ENCODE measurements around the gene CHCHD3. TPM values are rescaled to one million over a fixed set of nuclear protein-coding genes. Genes with fewer than 3 reads are reported as not detected.

Gene CHCHD3
- total RNA-seq, 5 donors from 2014 or later (not counting 1 experiment from before 2014, with no cell fraction given) = 25.6 to 33.7 (median 30.3) TPM

DNA sequence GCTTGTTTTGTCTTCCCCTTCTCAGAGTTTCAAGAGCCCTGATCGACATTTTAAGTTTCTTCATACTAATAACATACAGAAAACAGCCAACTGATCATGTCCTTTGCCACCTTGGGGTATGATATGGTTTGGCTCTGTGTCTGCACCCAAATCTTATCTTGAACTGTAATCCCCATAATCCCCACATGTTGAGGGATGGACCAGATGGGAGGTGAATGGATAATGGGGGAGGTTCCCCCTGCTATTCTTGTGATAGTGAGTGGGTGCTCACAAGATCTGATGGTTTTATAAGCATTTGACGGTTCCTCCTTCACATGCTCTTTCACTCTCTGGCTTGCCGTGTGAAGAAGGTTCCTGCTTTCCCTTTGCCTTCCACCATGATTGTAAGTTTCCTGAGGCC, 190.3 kb downstream of the CHCHD3 start:
- Histone ChIP-seq H3K27ac (ENCODE audit: low read length) (no peak overlapping the region), H3K9me3 (no peaks in the 10 kb centered on the region), H3K4me3 (ENCODE audit: control insufficient read depth in 1 of 2, extremely low read depth in 1 of 2, low read length in 1 of 2) (no peak overlapping the region), H3K36me3 (ENCODE audit: control insufficient read depth in 2 of 2, extremely low read depth in 1 of 2, insufficient read depth in 1 of 2, low read length in 1 of 2) (no peaks in the 10 kb centered on the region), H3K27me3 (replicated peaks in 1 of 2; ENCODE audit: control insufficient read depth in 2 of 2, extremely low read depth in 1 of 2, insufficient read depth in 2 of 2, low read length in 1 of 2) (no peaks in the 10 kb centered on the region), H3K4me1 (ENCODE audit: control insufficient read depth in 1 of 2, extremely low read depth in 1 of 2, insufficient read depth in 2 of 2, low read length in 2 of 2) (no peaks in the 10 kb centered on the region)
- Mint-ChIP-seq H3K4me3 (no peak overlapping the region), H3K9me3 (no peaks in the 10 kb centered on the region), H3K27me3 (no peaks in the 10 kb centered on the region), H3K27ac (no peak overlapping the region), H3K4me1 (peaks cover 0 to 17% (median 0%) of the 10 kb centered on the region in 3 donors), H3K36me3 (peaks cover 41% of the 10 kb centered on the region)
- no peak for DNase-seq
- ChIA-PET POLR2A (no interaction called here), CTCF (no interaction called here)
- no peak for ATAC-seq (replicated peaks in 1 of 4)
- no CpG with 5 or more reads among the region's 3 CpGs for WGBS (ENCODE audit: insufficient coverage)

- Histone ChIP-seq H3K27ac (ENCODE audit: low read length) (no peak overlapping the region), H3K9me3 (no peaks in the 10 kb centered on the region), H3K27me3 (replicated peaks in 1 of 2; ENCODE audit: control insufficient read depth in 2 of 2, extremely low read depth in 1 of 2, insufficient read depth in 2 of 2, low read length in 1 of 2) (no peaks in the 10 kb centered on the region), H3K36me3 (ENCODE audit: control insufficient read depth in 2 of 2, extremely low read depth in 1 of 2, insufficient read depth in 1 of 2, low read length in 1 of 2) (peaks cover 0 to 5% of the 10 kb centered on the region in 2 donors), H3K4me3 (ENCODE audit: control insufficient read depth in 1 of 2, extremely low read depth in 1 of 2, low read length in 1 of 2) (no peak overlapping the region), H3K4me1 (ENCODE audit: control insufficient read depth in 1 of 2, extremely low read depth in 1 of 2, insufficient read depth in 2 of 2, low read length in 2 of 2) (peaks cover 2% of the 10 kb centered on the region in 2 experiments)
- no peaks in the 10 kb centered on the region for H3K9me3 Mint-ChIP-seq
- DNase-seq = peak in 24 of 35 experiments; percentile 1 to 31 (median 11)
- ChIA-PET CTCF (no interaction called here), POLR2A (interaction anchor here in 1 of 2 donors (0.6 kb wide), 1 partner anchor 140 kb away, joined by 4 read pairs; no protein-coding TSS in a partner anchor)
- ATAC-seq (replicated peaks in 1 of 4) = peak; percentile 33 to 81 (median 44)
- peaks cover 26 to 33% (median 30%) of the 10 kb centered on the region in 3 donors for H3K4me1 Mint-ChIP-seq
- no peaks in the 10 kb centered on the region for H3K27me3 Mint-ChIP-seq
- peak overlapping the region; percentile 13 to 57 (median 22) for H3K4me3 Mint-ChIP-seq
- H3K27ac Mint-ChIP-seq = peak overlapping the region; percentile 65 to 81
- WGBS (ENCODE audit: insufficient coverage) = 20% methylated on average over 1 of the region's 2 CpGs
- H3K36me3 Mint-ChIP-seq = peaks cover 35% of the 10 kb centered on the region
Observed at GRCh38 chr7:132882714-132883428, 199.0 kb downstream of the CHCHD3 start.

DNA sequence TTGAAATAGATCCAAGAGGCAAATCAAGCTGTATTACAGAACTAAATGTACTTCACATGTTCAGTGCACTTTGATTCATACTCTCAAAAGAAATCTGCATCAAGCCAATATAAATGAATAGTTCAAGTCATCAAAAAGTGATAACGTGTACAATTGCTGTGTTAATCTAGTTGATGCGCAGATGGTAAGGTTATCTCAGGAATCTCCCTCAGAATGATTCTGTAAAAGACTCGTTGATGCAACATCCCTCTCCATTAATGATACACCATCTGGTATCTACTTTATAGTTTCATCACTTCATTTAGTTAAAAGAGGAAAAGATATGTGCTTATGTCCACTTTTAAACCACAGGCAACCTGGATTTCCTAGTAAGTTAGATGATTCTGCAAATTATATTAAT, 200.6 kb downstream of the CHCHD3 start:
- Mint-ChIP-seq H3K9me3 (no peaks in the 10 kb centered on the region), H3K36me3 (peaks cover 30% of the 10 kb centered on the region), H3K4me1 (peaks cover 25 to 30% (median 26%) of the 10 kb centered on the region in 3 donors), H3K27ac (no peak overlapping the region), H3K27me3 (no peaks in the 10 kb centered on the region), H3K4me3 (no peak overlapping the region)
- Histone ChIP-seq H3K4me3 (ENCODE audit: control insufficient read depth in 1 of 2, extremely low read depth in 1 of 2, low read length in 1 of 2) (no peak overlapping the region), H3K27ac (ENCODE audit: low read length) (no peak overlapping the region), H3K36me3 (ENCODE audit: control insufficient read depth in 2 of 2, extremely low read depth in 1 of 2, insufficient read depth in 1 of 2, low read length in 1 of 2) (peaks cover 0 to 5% of the 10 kb centered on the region in 2 donors), H3K4me1 (ENCODE audit: control insufficient read depth in 1 of 2, extremely low read depth in 1 of 2, insufficient read depth in 2 of 2, low read length in 2 of 2) (peaks cover 2% of the 10 kb centered on the region in 2 experiments), H3K9me3 (no peaks in the 10 kb centered on the region), H3K27me3 (replicated peaks in 1 of 2; ENCODE audit: control insufficient read depth in 2 of 2, extremely low read depth in 1 of 2, insufficient read depth in 2 of 2, low read length in 1 of 2) (no peaks in the 10 kb centered on the region)
- WGBS (ENCODE audit: insufficient coverage) = no CpG with 5 or more reads among the region's 3 CpGs
- ATAC-seq (replicated peaks in 1 of 4) (no peak), DNase-seq (no peak)
- ChIA-PET CTCF (no interaction called here), POLR2A (no interaction called here)

- WGBS (ENCODE audit: insufficient coverage) = 100% methylated on average over 1 of the region's 7 CpGs
- Mint-ChIP-seq H3K27ac (no peak overlapping the region), H3K36me3 (peaks cover 28% of the 10 kb centered on the region), H3K9me3 (no peaks in the 10 kb centered on the region), H3K4me1 (peaks cover 24 to 28% (median 25%) of the 10 kb centered on the region in 3 donors), H3K27me3 (no peaks in the 10 kb centered on the region), H3K4me3 (no peak overlapping the region)
- no peak for DNase-seq
- no peaks in the 10 kb centered on the region for H3K36me3 ChIP-seq (ENCODE audit: control insufficient read depth in 2 of 2, extremely low read depth in 1 of 2, insufficient read depth in 1 of 2, low read length in 1 of 2)
- ChIA-PET POLR2A (no interaction called here), CTCF (no interaction called here)
- no peak overlapping the region for H3K4me3 ChIP-seq (ENCODE audit: control insufficient read depth in 1 of 2, extremely low read depth in 1 of 2, low read length in 1 of 2)
- no peaks in the 10 kb centered on the region for H3K27me3 ChIP-seq (replicated peaks in 1 of 2; ENCODE audit: control insufficient read depth in 2 of 2, extremely low read depth in 1 of 2, insufficient read depth in 2 of 2, low read length in 1 of 2)
- ATAC-seq (replicated peaks in 1 of 4) = no peak
- H3K4me1 ChIP-seq (ENCODE audit: control insufficient read depth in 1 of 2, extremely low read depth in 1 of 2, insufficient read depth in 2 of 2, low read length in 2 of 2) = peaks cover 2% of the 10 kb centered on the region in 2 experiments
- H3K9me3 ChIP-seq = no peaks in the 10 kb centered on the region
- no peak overlapping the region for H3K27ac ChIP-seq (ENCODE audit: low read length)
Observed at GRCh38 chr7:132879579-132879978, 202.3 kb downstream of the CHCHD3 start.

- Mint-ChIP-seq H3K36me3 (peaks cover 30% of the 10 kb centered on the region), H3K27ac (no peak overlapping the region), H3K4me1 (peaks cover 15 to 18% (median 15%) of the 10 kb centered on the region in 3 donors), H3K4me3 (no peak overlapping the region), H3K9me3 (no peaks in the 10 kb centered on the region), H3K27me3 (no peaks in the 10 kb centered on the region)
- Histone ChIP-seq H3K4me3 (ENCODE audit: control insufficient read depth in 1 of 2, extremely low read depth in 1 of 2, low read length in 1 of 2) (no peak overlapping the region), H3K36me3 (ENCODE audit: control insufficient read depth in 2 of 2, extremely low read depth in 1 of 2, insufficient read depth in 1 of 2, low read length in 1 of 2) (no peaks in the 10 kb centered on the region), H3K27ac (ENCODE audit: low read length) (no peak overlapping the region), H3K4me1 (ENCODE audit: control insufficient read depth in 1 of 2, extremely low read depth in 1 of 2, insufficient read depth in 2 of 2, low read length in 2 of 2) (peaks cover 2% of the 10 kb centered on the region in 2 experiments), H3K9me3 (no peaks in the 10 kb centered on the region), H3K27me3 (replicated peaks in 1 of 2; ENCODE audit: control insufficient read depth in 2 of 2, extremely low read depth in 1 of 2, insufficient read depth in 2 of 2, low read length in 1 of 2) (no peaks in the 10 kb centered on the region)
- POLR2A ChIA-PET = no interaction called here
- no peak for ATAC-seq (replicated peaks in 1 of 4)
- DNase-seq = no peak
- CTCF ChIA-PET = no interaction called here
- WGBS (ENCODE audit: insufficient coverage) = no CpG with 5 or more reads among the region's 1 CpG
Observed at GRCh38 chr7:132878204-132878919, 203.5 kb downstream of the CHCHD3 start.

- H3K27ac Mint-ChIP-seq = no peak overlapping the region
- DNase-seq (no peak), ATAC-seq (replicated peaks in 1 of 4) (no peak)
- H3K27me3 ChIP-seq (replicated peaks in 1 of 2; ENCODE audit: control insufficient read depth in 2 of 2, extremely low read depth in 1 of 2, insufficient read depth in 2 of 2, low read length in 1 of 2) = no peaks in the 10 kb centered on the region
- H3K4me1 Mint-ChIP-seq = peaks cover 7 to 10% (median 7%) of the 10 kb centered on the region in 3 donors
- no peak overlapping the region for H3K4me3 ChIP-seq (ENCODE audit: control insufficient read depth in 1 of 2, extremely low read depth in 1 of 2, low read length in 1 of 2)
- ChIA-PET POLR2A (no interaction called here), CTCF (no interaction called here)
- H3K27ac ChIP-seq (ENCODE audit: low read length) = no peak overlapping the region
- H3K27me3 Mint-ChIP-seq = no peaks in the 10 kb centered on the region
- no peaks in the 10 kb centered on the region for H3K9me3 Mint-ChIP-seq
- peaks cover 25% of the 10 kb centered on the region for H3K36me3 Mint-ChIP-seq
- no peaks in the 10 kb centered on the region for H3K9me3 ChIP-seq
- peaks cover 0 to 2% of the 10 kb centered on the region in 2 experiments for H3K4me1 ChIP-seq (ENCODE audit: control insufficient read depth in 1 of 2, extremely low read depth in 1 of 2, insufficient read depth in 2 of 2, low read length in 2 of 2)
- no peaks in the 10 kb centered on the region for H3K36me3 ChIP-seq (ENCODE audit: control insufficient read depth in 2 of 2, extremely low read depth in 1 of 2, insufficient read depth in 1 of 2, low read length in 1 of 2)
- no peak overlapping the region for H3K4me3 Mint-ChIP-seq
- 100% methylated on average over 1 of the region's 2 CpGs for WGBS (ENCODE audit: insufficient coverage)
Observed at GRCh38 chr7:132877573-132877972, 204.3 kb downstream of the CHCHD3 start.

All from T-cell (primary cell).